GM23338 (cell line): ENCODE measurements around the gene TRUB2. TPM values are rescaled to one million over a fixed set of nuclear protein-coding genes. Genes with fewer than 3 reads are reported as not detected.

Experiments used
- ATAC-seq: fragments of 200-7000 bp; cut with Tn5 transposase; 3 replicates; pipeline ENCODE4 v1.9.1; 2020
- DNase-seq: peaks from one replicate; pipeline ENCODE4 v3.0.0-alpha.2; 2015; ENCODE audit warnings: low spot score
- H2AFZ ChIP-seq: fragments of 200-600 bp; sonication (generic); 2 replicates; pipeline ENCODE4 v1.8.0; 2016; ENCODE audit warnings: antibody characterized with exemption, mild to moderate bottlenecking, moderate library complexity
- H3F3A ChIP-seq: fragments of 200-600 bp; sonication (generic); replicated peaks from 2 replicates; pipeline ENCODE4 v1.8.0; 2017; ENCODE audit warnings: antibody characterized with exemption, mixed run types, low read depth
- H3K27ac ChIP-seq: fragments of 200-600 bp; sonication (generic); 2 replicates; pipeline ENCODE4 v1.6.1; 2016; ENCODE audit warnings: low read depth
- H3K27me3 ChIP-seq: fragments of 200-600 bp; sonication (generic); 2 replicates; pipeline ENCODE4 v1.8.0; 2016; ENCODE audit warnings: mild to moderate bottlenecking, mixed run types, moderate library complexity; ENCODE audit not compliant: insufficient read depth
- H3K36me3 ChIP-seq: fragments of 200-600 bp; sonication (generic); 2 replicates; pipeline ENCODE4 v1.8.0; 2016; ENCODE audit warnings: mild to moderate bottlenecking; ENCODE audit not compliant: insufficient read depth
- H3K4me1 ChIP-seq: fragments of 200-600 bp; sonication (generic); 2 replicates; pipeline ENCODE4 v1.8.0; 2016; ENCODE audit warnings: mild to moderate bottlenecking, moderate library complexity; ENCODE audit not compliant: insufficient read depth
- H3K4me2 ChIP-seq: fragments of 200-600 bp; sonication (generic); 2 replicates; pipeline ENCODE4 v1.7.1; 2017; ENCODE audit warnings: mixed run types
- H3K4me3 ChIP-seq: fragments of 200-600 bp; sonication (generic); 2 replicates; pipeline ENCODE4 v1.6.1; 2016; ENCODE audit warnings: mixed run types
- H3K79me2 ChIP-seq: fragments of 200-600 bp; sonication (generic); replicated peaks from 2 replicates; pipeline ENCODE4 v1.8.0; 2017; ENCODE audit warnings: mild to moderate bottlenecking; ENCODE audit not compliant: insufficient read depth
- H3K9me2 ChIP-seq: fragments of 200-600 bp; sonication (generic); 2 replicates; pipeline ENCODE4 v1.8.0; 2017; ENCODE audit not compliant: insufficient read depth
- H4K20me1 ChIP-seq: fragments of 200-600 bp; sonication (generic); replicated peaks from 2 replicates; pipeline ENCODE4 v1.8.0; 2017; ENCODE audit warnings: mild to moderate bottlenecking; ENCODE audit not compliant: insufficient read depth
- H3K27ac Mint-ChIP-seq: 2 replicates; pipeline ENCODE4 v1.8.0; 2020; ENCODE audit warnings: inconsistent platforms, mild to moderate bottlenecking, moderate library complexity, mixed read lengths
- H3K27me3 Mint-ChIP-seq: 3 replicates; pipeline ENCODE4 v1.8.0; 2022; ENCODE audit warnings: low read depth, mild to moderate bottlenecking, moderate library complexity, mixed read lengths, inconsistent platforms; ENCODE audit not compliant: insufficient read depth, poor library complexity
- H3K36me3 Mint-ChIP-seq: 3 replicates; pipeline ENCODE4 v1.8.0; 2021; ENCODE audit warnings: low read depth, mild to moderate bottlenecking, inconsistent platforms, moderate library complexity, mixed read lengths
- H3K4me1 Mint-ChIP-seq: 3 replicates; pipeline ENCODE4 v1.8.0; 2020; ENCODE audit warnings: mild to moderate bottlenecking, inconsistent platforms, mixed read lengths
- H3K4me3 Mint-ChIP-seq: 3 replicates; pipeline ENCODE4 v1.8.0; 2021; ENCODE audit warnings: moderate library complexity, mild to moderate bottlenecking, inconsistent platforms, mixed read lengths
- H3K9me3 Mint-ChIP-seq: 3 replicates; pipeline ENCODE4 v1.8.0; 2020; ENCODE audit warnings: moderate library complexity, mild to moderate bottlenecking, inconsistent platforms, mixed read lengths
- CREB1 ChIP-seq: fragments of 250-450 bp; sonication (Bioruptor Pico); IDR thresholded peaks from 2 replicates; pipeline ENCODE4 v1.5.0; 2020; ENCODE audit warnings: low read depth, mild to moderate bottlenecking, moderate library complexity
- EZH2 ChIP-seq: fragments of 200-600 bp; sonication (generic); IDR thresholded peaks from one replicate; pipeline ENCODE4 v1.8.0; 2017; ENCODE audit warnings: antibody characterized with exemption, mild to moderate bottlenecking, low read depth; ENCODE audit not compliant: unreplicated experiment
- EZH2phosphoT487 ChIP-seq: fragments of 200-600 bp; sonication (generic); IDR thresholded peaks from one replicate; pipeline ENCODE4 v1.8.1; 2018; ENCODE audit warnings: antibody characterized with exemption; ENCODE audit not compliant: unreplicated experiment
- JUNB ChIP-seq: IDR thresholded peaks from one replicate; pipeline ENCODE4 v1.6.1; 2016; ENCODE audit warnings: antibody characterized with exemption; ENCODE audit not compliant: unreplicated experiment
- NANOG ChIP-seq: IDR thresholded peaks from 2 replicates; pipeline ENCODE4 v1.6.1; 2016; ENCODE audit warnings: antibody characterized with exemption, borderline replicate concordance
- POLR2AphosphoS5 ChIP-seq: IDR thresholded peaks from 2 replicates; pipeline ENCODE4 v1.6.1; 2016; ENCODE audit warnings: antibody characterized with exemption, low read depth
- STAT1 ChIP-seq: IDR thresholded peaks from one replicate; pipeline ENCODE4 v1.6.1; 2016; ENCODE audit warnings: antibody characterized with exemption; ENCODE audit not compliant: unreplicated experiment
- ZNF114 ChIP-seq: fragments of 250-450 bp; sonication (Bioruptor Pico); IDR thresholded peaks from 2 replicates; pipeline ENCODE4 v1.5.0; 2020; ENCODE audit warnings: mild to moderate bottlenecking, moderate library complexity
- ZNF331 ChIP-seq: fragments of 250-450 bp; sonication (Bioruptor Pico); IDR thresholded peaks from 2 replicates; pipeline ENCODE4 v1.5.0; 2020; ENCODE audit warnings: low read depth, mild to moderate bottlenecking, moderate library complexity
- polyA plus RNA-seq: library from polyadenylated mRNA; unstranded; fragments of >200 nt; fragmentation: Nextera tagmentation; extraction: Ambion mirVana; gene quantifications from 2 replicates; pipeline ENCODE4 v1.2.1, GENCODE V29; 2016
- total RNA-seq: library from RNA; depleted of rRNA; stranded (reverse); fragments of >200 nt; shearing (Covaris generic); gene quantifications from 2 replicates; pipeline ENCODE4 v1.2.3, GENCODE V29; 2014
- TF ChIP-seq, protein P1 (sequence below): fragments of 250-450 bp; sonication (Bioruptor Pico); IDR thresholded peaks from 2 replicates; pipeline ENCODE4 v1.5.0; 2020; ENCODE audit warnings: mild to moderate bottlenecking, moderate library complexity
- TF ChIP-seq, protein P2 (sequence below): IDR thresholded peaks from one replicate; pipeline ENCODE4 v1.6.1; 2018; ENCODE audit warnings: antibody characterized with exemption; ENCODE audit not compliant: unreplicated experiment
- TF ChIP-seq, protein P3 (sequence below), 2 experiments: fragments of 200-600 bp in 1 of 2; sonication (generic) in 1 of 2; conservative IDR thresholded peaks; 2 replicates each; pipeline versions ENCODE4 v1.5.1 to v1.6.1; 2016 to 2017; ENCODE audit warnings: antibody characterized with exemption in 2 of 2, low read depth in 2 of 2, mild to moderate bottlenecking in 2 of 2, moderate library complexity in 1 of 2
- TF ChIP-seq, protein P4 (sequence below): IDR thresholded peaks from 2 replicates; pipeline ENCODE4 v1.6.1; 2016; ENCODE audit warnings: antibody characterized with exemption

TRUB2 gene
- total and polyA plus RNA-seq, 2 experiments from 2014 or later, result 15.4 to 31.4 TPM

DNA sequence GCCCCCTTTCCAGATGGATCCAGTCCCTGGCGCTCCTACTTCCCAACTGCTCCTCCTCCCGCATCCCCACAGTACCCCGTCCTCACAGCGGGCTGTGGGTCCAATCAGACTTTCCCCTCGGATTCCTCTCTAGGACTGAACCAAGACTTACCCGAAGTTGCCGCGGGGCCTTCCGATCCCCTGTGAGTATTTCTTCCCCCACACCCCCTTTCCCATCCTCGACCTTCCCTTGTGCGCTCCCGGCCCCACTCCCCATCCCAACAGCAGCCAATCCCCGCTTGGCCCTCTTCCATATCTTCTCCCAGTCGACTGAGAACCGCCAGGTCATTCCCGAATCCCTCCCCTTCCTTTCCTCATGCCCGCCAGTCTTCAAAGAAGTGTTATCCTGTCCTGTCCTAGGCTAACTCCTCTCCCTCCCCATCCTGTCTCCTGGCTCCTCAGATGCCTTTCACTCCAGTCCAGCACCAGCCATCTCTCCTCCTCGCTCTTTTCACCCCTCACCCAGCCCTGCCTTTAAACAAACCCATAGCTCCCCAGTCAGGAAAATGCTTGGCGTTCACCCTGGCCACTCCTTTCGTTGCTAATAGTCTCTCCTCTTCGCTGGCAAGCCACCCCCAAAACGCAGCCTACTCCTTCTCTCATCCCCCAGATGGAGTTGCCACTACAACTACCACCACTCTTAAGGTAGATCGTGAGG, 45.5 kb downstream of the TRUB2 start:
- ATAC-seq (peak; percentile 49), DNase-seq (peak; percentile 77)
- Mint-ChIP-seq H3K9me3 (no peaks in the 10 kb centered on the region; the same call in 2 of the 3 replicates), H3K27me3 (peaks cover 17% of the 10 kb centered on the region), H3K36me3 (peaks cover 9% of the 10 kb centered on the region), H3K4me3 (peak overlapping the region; percentile 91), H3K4me1 (peaks cover 13% of the 10 kb centered on the region), H3K27ac (peak overlapping the region; percentile 95)
- peaks cover 21% of the 10 kb centered on the region for H3K79me2 ChIP-seq
- H3K4me3 ChIP-seq, result peak overlapping the region; percentile 73
- peak overlapping the region; percentile 53; the same call in 1 of the 2 replicates for H2AFZ ChIP-seq
- H3K9me2 ChIP-seq, result no peaks in the 10 kb centered on the region
- no peaks in the 10 kb centered on the region; the same call in 1 of the 2 replicates for H3K36me3 ChIP-seq
- peak overlapping the region; percentile 81 for H3K4me2 ChIP-seq
- H4K20me1 ChIP-seq, result peaks cover 12% of the 10 kb centered on the region
- H3K27me3 ChIP-seq, result no peaks in the 10 kb centered on the region
- peaks cover 8% of the 10 kb centered on the region; the same call in 1 of the 2 replicates for H3K4me1 ChIP-seq
- H3K27ac ChIP-seq, result peak overlapping the region; percentile 69
- H3F3A ChIP-seq, result peaks cover 13% of the 10 kb centered on the region; the same call in 1 of the 2 replicates
- no peak for TF ChIP-seq STAT1
- TF ChIP-seq, protein P1, sequence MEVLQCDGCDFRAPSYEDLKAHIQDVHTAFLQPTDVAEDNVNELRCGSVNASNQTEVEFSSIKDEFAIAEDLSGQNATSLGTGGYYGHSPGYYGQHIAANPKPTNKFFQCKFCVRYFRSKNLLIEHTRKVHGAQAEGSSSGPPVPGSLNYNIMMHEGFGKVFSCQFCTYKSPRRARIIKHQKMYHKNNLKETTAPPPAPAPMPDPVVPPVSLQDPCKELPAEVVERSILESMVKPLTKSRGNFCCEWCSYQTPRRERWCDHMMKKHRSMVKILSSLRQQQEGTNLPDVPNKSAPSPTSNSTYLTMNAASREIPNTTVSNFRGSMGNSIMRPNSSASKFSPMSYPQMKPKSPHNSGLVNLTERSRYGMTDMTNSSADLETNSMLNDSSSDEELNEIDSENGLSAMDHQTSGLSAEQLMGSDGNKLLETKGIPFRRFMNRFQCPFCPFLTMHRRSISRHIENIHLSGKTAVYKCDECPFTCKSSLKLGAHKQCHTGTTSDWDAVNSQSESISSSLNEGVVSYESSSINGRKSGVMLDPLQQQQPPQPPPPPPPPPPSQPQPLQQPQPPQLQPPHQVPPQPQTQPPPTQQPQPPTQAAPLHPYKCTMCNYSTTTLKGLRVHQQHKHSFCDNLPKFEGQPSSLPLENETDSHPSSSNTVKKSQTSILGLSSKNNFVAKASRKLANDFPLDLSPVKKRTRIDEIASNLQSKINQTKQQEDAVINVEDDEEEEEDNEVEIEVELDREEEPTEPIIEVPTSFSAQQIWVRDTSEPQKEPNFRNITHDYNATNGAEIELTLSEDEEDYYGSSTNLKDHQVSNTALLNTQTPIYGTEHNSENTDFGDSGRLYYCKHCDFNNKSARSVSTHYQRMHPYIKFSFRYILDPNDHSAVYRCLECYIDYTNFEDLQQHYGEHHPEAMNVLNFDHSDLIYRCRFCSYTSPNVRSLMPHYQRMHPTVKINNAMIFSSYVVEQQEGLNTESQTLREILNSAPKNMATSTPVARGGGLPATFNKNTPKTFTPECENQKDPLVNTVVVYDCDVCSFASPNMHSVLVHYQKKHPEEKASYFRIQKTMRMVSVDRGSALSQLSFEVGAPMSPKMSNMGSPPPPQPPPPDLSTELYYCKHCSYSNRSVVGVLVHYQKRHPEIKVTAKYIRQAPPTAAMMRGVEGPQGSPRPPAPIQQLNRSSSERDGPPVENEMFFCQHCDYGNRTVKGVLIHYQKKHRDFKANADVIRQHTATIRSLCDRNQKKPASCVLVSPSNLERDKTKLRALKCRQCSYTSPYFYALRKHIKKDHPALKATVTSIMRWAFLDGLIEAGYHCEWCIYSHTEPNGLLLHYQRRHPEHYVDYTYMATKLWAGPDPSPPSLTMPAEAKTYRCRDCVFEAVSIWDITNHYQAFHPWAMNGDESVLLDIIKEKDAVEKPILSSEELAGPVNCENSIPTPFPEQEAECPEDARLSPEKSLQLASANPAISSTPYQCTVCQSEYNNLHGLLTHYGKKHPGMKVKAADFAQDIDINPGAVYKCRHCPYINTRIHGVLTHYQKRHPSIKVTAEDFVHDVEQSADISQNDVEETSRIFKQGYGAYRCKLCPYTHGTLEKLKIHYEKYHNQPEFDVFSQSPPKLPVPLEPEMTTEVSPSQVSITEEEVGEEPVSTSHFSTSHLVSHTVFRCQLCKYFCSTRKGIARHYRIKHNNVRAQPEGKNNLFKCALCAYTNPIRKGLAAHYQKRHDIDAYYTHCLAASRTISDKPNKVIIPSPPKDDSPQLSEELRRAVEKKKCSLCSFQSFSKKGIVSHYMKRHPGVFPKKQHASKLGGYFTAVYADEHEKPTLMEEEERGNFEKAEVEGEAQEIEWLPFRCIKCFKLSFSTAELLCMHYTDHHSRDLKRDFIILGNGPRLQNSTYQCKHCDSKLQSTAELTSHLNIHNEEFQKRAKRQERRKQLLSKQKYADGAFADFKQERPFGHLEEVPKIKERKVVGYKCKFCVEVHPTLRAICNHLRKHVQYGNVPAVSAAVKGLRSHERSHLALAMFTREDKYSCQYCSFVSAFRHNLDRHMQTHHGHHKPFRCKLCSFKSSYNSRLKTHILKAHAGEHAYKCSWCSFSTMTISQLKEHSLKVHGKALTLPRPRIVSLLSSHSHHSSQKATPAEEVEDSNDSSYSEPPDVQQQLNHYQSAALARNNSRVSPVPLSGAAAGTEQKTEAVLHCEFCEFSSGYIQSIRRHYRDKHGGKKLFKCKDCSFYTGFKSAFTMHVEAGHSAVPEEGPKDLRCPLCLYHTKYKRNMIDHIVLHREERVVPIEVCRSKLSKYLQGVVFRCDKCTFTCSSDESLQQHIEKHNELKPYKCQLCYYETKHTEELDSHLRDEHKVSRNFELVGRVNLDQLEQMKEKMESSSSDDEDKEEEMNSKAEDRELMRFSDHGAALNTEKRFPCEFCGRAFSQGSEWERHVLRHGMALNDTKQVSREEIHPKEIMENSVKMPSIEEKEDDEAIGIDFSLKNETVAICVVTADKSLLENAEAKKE, result no peak
- TF ChIP-seq, protein P2, sequence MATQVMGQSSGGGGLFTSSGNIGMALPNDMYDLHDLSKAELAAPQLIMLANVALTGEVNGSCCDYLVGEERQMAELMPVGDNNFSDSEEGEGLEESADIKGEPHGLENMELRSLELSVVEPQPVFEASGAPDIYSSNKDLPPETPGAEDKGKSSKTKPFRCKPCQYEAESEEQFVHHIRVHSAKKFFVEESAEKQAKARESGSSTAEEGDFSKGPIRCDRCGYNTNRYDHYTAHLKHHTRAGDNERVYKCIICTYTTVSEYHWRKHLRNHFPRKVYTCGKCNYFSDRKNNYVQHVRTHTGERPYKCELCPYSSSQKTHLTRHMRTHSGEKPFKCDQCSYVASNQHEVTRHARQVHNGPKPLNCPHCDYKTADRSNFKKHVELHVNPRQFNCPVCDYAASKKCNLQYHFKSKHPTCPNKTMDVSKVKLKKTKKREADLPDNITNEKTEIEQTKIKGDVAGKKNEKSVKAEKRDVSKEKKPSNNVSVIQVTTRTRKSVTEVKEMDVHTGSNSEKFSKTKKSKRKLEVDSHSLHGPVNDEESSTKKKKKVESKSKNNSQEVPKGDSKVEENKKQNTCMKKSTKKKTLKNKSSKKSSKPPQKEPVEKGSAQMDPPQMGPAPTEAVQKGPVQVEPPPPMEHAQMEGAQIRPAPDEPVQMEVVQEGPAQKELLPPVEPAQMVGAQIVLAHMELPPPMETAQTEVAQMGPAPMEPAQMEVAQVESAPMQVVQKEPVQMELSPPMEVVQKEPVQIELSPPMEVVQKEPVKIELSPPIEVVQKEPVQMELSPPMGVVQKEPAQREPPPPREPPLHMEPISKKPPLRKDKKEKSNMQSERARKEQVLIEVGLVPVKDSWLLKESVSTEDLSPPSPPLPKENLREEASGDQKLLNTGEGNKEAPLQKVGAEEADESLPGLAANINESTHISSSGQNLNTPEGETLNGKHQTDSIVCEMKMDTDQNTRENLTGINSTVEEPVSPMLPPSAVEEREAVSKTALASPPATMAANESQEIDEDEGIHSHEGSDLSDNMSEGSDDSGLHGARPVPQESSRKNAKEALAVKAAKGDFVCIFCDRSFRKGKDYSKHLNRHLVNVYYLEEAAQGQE, result no peak
- TF ChIP-seq, protein P3, sequence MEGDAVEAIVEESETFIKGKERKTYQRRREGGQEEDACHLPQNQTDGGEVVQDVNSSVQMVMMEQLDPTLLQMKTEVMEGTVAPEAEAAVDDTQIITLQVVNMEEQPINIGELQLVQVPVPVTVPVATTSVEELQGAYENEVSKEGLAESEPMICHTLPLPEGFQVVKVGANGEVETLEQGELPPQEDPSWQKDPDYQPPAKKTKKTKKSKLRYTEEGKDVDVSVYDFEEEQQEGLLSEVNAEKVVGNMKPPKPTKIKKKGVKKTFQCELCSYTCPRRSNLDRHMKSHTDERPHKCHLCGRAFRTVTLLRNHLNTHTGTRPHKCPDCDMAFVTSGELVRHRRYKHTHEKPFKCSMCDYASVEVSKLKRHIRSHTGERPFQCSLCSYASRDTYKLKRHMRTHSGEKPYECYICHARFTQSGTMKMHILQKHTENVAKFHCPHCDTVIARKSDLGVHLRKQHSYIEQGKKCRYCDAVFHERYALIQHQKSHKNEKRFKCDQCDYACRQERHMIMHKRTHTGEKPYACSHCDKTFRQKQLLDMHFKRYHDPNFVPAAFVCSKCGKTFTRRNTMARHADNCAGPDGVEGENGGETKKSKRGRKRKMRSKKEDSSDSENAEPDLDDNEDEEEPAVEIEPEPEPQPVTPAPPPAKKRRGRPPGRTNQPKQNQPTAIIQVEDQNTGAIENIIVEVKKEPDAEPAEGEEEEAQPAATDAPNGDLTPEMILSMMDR (conservative IDR thresholded peaks at IDR 0.05; ENCODE audit: low read depth in 2 of 2), result no peak
- no peak for TF ChIP-seq POLR2AphosphoS5
- no peak for TF ChIP-seq ZNF114
- no peak for TF ChIP-seq EZH2phosphoT487
- no peak for TF ChIP-seq JUNB
- no peak for TF ChIP-seq NANOG
- no peak for TF ChIP-seq CREB1 (CRISPR knock-in tag)
- TF ChIP-seq EZH2, result no peak
- TF ChIP-seq, protein P4, sequence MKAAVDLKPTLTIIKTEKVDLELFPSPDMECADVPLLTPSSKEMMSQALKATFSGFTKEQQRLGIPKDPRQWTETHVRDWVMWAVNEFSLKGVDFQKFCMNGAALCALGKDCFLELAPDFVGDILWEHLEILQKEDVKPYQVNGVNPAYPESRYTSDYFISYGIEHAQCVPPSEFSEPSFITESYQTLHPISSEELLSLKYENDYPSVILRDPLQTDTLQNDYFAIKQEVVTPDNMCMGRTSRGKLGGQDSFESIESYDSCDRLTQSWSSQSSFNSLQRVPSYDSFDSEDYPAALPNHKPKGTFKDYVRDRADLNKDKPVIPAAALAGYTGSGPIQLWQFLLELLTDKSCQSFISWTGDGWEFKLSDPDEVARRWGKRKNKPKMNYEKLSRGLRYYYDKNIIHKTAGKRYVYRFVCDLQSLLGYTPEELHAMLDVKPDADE, result no peak
- no peak for TF ChIP-seq ZNF331 (CRISPR knock-in tag)
